Stimulated activated CD8-positive, alpha-beta memory T cell treated with anti-CD3 and anti-CD28 coated beads, Interleukin-7, amount 100 ng/mL, for 48 hours (primary cell): ENCODE measurements around the gene CPM.

ENCODE experiments used
- DNase-seq, 2 donors: peaks; one replicate each; pipeline ENCODE4 v3.0.0-alpha.2; 2020; ENCODE audit warnings: low read depth in 1 of 2; ENCODE audit errors: extremely low read depth in 1 of 2

Gene CPM

DNA sequence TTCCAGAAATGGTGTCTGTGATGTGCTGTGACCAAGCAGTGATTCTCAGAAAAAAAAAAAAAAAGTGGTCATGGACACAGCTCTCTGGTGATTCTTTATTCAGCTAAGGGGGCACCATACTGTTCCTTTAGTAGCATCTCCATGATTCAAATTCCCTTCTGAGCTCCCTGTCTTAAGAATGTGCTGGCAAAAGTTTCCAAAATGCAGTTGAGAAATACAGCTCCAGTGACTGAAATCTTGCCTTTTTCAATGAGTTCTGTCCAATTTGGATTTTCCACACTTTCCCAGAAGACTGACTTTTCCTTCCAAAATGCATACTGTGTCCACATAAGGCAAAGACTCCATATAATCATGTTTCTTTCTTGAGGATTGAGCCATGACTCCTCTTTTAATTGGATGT, 24.3 kb upstream of the CPM start:
- DNase-seq: no peak

GRCh38 chr12:68956466-68956865, 23.5 kb upstream of the CPM start:
- DNase-seq: no peak

- no peak for DNase-seq
These were observed 21.8 kb upstream of the CPM start for GRCh38 chr12:68954811-68955210.

DNA sequence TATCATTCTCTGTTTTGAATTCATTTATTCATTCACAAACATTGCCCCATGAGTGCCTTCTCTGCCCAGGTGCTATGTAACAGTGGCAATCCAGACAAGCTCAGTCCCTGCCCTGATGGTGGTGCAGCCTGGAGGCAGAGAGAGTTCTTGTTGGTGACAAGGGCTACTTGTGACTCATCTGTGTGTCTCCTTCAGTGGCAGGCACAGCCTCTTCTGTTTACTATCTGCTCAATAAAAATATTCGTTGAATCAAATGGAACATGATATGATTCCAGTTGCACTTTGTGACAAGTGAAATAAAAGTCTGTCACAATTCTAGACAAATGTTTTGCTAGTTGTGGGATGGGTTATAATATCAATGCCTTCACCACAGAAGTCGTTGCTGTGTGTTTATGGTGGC, 20.6 kb upstream of the CPM start:
- no peak for DNase-seq

DNA sequence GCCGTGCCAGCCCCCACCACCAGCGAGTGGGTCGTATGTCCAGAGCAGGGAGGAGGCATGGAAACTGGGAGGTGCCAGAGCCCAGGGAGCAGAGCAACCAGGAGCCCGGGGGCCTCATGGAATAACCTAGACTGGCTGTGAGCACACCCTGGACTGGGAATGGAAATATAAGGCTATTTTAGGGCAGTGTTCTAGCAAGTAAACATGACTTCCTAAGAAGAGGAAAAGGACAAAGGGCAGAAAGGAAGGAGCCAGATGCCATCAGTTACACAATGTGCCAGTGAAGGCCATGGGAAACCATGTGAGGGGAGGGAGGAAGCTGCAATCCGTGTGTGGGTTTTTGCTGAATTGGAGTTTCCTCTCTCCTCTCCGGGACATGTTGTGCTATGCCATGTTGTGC, 18.7 kb upstream of the CPM start:
- no peak for DNase-seq

DNA sequence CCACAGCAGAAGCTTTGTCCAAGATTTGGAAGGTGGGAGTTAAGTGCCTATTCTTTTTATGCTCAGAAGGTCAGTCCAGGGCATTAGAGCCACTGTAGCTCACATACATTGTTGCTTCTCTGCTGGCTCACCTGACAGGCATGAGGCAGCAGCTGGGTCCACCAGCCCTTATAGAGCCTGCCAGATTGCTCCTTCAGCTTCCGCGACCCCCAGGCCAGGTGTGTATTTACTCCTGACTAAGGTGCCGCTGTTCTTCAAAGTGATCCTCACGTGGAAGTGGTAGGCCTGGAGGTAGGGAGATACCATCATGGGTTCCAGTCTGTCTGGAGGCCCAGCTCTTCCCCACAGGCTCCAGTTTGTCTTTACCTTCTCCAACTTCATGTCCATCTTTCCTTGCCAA, 17.5 kb upstream of the CPM start:
- DNase-seq: no peak

DNA sequence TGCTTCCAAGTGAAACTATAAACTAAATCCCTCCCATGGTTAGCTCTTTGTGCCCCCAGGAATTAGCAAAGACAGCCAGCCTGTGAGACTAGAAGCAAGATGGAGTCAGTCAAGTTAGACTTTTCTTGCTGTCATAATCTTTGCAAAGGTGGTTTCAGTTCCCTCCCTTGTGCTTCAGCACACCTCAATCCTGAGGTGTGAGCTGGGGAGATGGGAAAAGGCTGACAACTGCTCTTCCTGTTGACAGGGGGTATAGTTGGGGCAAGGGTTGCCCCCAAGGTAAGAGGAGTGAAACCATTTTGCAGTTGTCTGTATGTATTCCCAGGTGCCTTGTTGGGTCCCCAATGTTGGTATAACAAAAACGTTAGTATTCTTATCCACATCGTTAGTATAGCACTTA, 12.3 kb upstream of the CPM start:
- no peak for DNase-seq

DNA sequence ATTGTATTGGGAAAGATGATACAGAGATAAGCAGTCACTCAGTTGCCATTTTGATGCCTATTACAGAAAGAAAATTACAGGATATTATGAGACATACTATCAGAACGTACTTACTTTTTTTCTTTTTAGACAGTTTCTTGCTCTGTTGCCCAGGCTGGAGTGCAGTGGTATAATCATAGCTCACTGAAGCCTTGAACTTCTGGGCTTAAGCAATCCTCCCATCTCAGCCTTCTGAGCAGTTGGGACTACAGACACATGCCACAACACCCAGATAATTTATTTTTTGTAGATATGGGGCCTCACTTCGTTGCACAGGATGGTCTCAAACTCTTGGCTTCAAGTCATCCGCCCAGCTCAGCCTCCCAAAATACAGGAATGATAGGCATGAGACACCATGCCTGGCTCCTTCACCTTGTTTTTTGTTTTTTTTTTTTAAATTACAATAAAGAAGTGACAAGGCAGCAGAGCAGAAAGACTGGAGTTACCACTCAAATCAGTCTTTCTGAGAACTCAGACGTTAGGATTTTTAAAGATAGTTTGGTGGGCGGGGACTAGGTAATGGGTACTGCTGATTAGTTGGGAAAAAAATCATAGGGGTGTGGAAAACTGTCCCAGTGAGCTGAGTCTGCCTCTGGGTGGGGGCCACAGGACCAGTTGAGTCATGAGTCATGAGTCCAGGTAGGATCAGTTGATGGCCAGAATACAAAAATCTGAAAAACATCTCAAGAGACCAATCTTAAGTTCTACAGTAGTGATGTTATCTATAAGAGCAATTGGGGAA, 11.5 kb upstream of the CPM start:
- DNase-seq: no peak

- DNase-seq: no peak
These were observed 10.9 kb upstream of the CPM start for GRCh38 chr12:68943848-68944247.

DNA sequence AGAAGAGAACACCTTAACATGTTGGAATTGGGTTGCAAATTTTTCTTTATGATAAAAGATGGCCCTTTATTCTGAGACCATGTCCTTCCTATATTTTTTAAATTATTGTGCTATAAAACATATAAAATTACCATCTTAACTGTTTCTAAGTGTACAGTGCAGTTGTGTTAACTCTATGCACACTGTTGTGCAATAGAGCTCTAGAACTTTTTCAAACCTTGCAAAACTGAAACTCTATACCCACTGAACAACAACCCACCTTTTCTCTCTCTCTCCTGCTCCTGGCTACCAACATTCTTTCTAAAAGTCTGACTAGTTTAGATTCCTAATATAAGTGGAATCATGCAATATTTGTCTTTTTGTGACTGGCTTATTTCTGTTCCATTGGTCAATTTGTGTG, 7.8 kb upstream of the CPM start:
- DNase-seq: no peak

DNA sequence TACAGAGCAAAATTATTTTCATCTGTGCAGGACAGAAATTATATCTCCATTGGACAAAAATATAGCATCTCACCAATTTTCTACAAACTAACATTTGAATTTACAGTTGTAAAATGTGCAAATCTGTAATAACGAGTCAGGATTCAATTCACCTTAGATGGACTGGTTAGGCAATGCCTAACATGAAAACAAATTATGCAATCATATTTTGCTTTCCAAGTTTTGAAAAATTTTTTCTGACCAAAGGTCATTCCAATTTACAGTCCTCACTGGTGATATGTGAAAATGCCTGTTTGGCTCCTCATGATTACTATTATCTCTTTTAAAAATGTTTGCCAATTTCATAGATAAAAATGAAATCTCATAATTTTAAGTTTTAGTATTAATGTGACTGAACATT, 6.5 kb upstream of the CPM start:
- no peak for DNase-seq

DNA sequence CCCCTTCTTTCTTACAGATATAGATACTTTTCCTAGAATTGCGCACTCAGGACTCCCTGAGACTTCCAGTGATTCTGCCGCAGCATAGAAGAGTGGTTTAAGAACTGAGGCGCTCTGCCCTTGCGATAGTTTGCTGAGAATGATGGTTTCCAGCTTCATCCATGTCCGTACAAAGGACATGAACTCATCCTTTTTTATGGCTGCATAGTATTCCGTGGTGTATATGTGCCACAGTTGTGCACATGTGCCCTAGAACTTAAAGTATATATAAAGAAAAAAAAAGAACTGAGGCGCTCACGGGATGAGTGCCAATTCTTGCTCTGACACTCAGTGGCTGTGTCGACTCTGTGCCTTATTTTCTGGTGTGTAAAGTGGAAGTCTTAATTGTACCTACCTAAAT, 1.4 kb upstream of the CPM start:
- no peak for DNase-seq

DNA sequence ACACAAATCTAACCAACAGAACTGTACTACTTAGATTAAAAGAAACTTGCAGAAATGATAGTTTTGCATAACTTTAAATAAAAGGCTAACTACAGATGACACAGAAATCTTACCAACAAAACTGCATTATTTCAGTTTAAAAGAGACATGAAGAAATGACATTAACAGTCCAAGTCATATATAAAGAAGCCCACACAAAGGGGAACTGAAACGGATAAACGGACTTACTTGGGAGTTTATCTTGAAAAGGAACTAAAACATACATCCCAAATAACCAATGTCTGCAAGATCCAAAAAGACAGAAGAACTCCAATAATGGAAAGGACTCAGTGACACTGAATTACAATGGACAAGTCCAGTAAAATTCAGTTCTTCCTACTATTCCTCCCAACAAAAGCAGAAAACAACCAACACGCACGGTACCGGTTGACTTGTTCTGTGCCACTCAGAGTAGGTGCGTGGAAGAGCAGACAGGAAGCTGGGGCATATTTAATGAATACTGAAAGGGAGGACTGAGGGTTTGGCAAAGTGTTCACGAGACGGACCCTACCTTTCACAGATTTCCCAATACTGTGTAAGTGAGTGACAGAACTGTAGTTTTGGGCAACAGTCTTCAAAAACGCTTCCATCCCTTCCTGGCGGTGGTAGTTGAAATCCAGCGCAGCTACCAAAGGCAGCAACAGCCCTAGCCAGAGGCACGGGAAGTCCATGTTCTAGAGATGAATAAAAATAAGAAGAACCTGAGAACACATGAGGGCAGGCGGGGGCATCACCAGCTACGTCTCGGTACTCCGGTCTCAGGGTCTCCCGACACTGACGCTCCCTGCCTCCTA, 627 bp downstream of the CPM start:
- no peak for DNase-seq

DNA sequence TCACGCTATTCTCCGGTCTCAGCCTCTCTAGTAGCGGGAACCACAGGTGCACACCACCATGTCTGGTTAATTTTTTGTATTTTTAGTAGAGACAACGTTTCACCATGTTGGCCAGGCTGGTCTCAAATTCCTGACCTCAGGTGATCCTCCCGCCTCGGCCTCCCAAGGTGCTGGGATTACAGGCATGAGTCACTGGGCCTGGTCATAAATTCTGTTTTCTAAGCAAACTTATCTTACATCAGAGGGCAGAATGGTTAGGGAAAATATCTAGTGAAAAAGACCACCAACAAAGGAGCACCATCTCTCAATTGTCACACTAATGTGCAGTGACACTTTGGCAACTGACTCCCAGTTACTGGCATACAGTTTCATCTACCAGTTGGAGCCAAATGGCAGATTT, 2.8 kb downstream of the CPM start:
- no peak for DNase-seq

DNA sequence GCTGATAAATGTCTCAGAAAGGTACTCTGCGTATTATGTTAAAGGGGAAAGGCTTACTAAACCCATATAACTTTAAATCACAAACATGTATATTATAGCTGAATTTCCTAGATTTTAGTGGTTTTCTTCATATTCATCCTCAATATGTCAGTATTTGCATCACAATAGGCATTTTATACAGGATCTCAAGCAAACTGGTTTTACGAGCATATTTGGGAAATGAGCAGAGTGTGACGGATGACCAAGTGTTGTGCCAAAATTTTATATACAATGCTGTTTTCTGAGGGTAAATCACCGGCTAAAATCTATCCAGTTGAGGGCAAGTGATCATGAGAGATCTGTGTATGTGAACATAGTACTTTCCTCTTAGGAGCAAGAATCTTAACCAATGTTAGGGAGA, 8.4 kb downstream of the CPM start:
- DNase-seq: no peak

DNA sequence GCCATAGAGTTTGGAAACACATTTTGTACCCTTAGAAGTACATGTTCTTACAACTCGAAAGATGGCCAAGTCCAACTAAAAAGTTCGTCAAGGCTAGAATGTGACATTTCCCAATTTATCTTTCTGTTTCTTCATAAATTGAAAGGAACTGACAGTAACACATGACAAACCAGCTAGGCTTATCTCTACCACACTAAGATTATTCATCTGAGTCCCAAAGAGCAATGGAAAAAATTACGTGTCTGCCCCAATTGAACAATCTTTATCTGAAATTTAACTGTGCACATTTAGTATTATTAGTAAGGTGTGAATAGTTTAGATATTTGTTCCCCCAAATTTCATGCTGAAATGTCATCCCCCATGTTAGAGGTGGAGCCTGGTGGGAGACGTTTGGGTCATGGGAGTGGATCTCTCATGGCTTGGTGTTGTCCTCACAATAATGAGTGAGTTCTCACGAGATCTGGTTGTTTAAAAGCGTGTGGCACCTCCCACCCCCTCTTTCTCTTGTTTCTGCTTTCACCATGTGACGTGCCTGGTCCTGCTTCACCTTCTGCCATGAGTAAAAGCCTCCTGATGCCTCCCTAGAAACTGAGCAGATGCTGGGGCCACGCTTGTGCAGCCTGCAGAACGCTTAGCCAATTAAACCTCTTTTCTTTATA, 13.3 kb downstream of the CPM start:
- peak in 1 of 2 donors; percentile 24 for DNase-seq

DNA sequence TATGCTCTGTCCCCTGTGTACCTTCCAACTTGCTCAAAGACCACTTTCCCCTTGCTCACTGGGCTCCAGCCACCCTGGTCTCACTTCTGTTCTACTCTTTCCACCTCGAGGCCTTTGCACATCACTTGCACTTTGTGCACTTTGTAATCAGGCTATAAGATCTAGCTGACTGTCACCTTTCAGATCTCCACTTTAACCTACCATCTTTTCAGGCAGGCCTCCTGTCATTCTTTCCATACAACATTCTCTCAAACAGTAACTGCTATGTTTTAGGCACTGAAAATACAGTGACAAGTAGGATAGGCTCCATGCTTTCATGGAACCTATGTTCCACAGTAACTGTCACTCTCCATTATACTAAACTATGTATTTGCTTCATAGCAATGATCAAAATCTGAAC, 14.0 kb downstream of the CPM start:
- no peak for DNase-seq

DNA sequence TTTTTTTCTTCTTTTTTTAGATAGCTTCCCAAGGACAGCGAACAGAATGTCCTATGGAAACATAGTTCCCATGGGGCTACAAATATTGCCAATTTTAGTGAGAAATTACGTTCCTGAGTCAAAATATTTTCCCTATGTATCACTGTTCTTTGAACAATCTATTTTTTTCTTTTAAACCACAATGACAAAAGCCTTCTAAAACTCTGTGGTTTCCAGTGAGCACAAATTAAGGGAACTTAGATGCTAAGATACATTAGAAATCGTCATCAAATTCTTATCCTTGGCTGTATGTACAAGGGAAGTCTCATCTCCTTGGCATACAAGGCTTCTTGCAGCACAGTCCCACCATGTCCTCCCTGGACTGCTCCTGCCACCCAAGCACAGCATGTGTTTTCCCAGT, 17.9 kb downstream of the CPM start:
- DNase-seq: no peak

- no peak for DNase-seq
These were observed 19.3 kb downstream of the CPM start for GRCh38 chr12:68913682-68914081.

DNA sequence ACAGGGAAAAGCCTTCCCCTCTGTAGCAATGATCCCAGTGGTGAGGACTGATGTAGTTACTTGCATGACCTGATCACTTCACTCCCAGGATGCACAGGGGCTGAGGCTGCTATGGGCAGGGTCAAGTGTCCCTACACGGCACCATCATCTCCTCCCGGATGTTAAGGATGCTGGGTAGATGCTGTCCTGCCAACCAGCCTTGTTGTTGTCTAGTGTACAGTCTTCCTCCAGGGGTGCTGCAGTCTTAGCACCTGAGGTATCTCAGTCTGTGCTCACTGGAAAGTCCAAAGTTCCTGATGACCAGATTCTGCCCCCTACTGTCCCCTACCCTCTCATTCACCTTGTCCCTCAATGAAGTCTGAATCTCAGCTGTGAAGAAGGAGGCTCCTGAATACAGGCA, 20.1 kb downstream of the CPM start:
- no peak for DNase-seq

DNA sequence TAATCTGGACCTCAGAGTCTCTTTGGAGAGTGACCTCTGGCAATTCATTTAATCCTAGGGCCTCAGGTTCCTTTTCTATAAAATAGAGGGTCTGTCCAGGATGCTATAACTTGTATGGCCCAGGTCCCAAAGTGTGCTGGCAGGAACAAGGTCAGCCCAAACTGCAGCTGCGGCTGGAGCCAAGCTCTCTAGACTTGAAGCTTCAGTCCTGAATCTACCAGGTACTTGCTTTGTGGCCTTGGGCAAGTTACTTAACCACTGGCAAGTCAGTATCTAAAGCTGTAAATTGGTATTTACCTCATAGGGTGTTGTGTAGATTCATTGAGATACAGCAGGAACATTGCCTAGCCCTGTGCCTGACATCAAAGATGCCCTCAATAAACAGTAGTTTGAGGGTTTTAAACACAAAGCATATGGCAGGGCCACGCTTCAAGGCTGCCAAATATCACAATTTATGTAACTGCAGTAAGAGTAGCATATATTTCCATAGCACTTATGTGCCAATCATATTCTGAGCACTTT, 21.7 kb downstream of the CPM start:
- DNase-seq: no peak

GRCh38 chr12:68910128-68910527, 22.8 kb downstream of the CPM start:
- no peak for DNase-seq
